IPS DF 6.9 (cell line): ENCODE results near the gene TFEC.
"Not testable (repeated sequence)": the region's sequence is repeated elsewhere in the genome, so short reads cannot be mapped to it uniquely, and the experiment has no call there.

ENCODE experiments used
- DNase-seq: peaks from one replicate; pipeline ENCODE4 v3.0.0-alpha.2; 2013; ENCODE audit warnings: low read depth, low spot score
- H3K27ac ChIP-seq: one replicate; pipeline ENCODE4 v1.5.1; 2013; ENCODE audit warnings: low read length, control low read depth
- H3K27me3 ChIP-seq: 2 replicates; pipeline ENCODE4 v1.6.1; 2013; ENCODE audit warnings: mild to moderate bottlenecking, low read length; ENCODE audit not compliant: control insufficient read depth, insufficient read depth
- H3K36me3 ChIP-seq: 2 replicates; pipeline ENCODE4 v1.6.1; 2013; ENCODE audit warnings: low read length; ENCODE audit not compliant: control insufficient read depth, insufficient read depth
- H3K4me1 ChIP-seq: 2 replicates; pipeline ENCODE4 v1.6.1; 2013; ENCODE audit warnings: low read length; ENCODE audit not compliant: control insufficient read depth, insufficient read depth
- H3K4me3 ChIP-seq: 2 replicates; pipeline ENCODE4 v1.5.1; 2013; ENCODE audit warnings: mild to moderate bottlenecking, low read length
- H3K9me3 ChIP-seq: 2 replicates; pipeline ENCODE4 v1.6.1; 2013; ENCODE audit warnings: low read length, inconsistent platforms; ENCODE audit not compliant: control insufficient read depth, insufficient read depth
- WGBS: extraction: QIAGEN DNeasy Blood & Tissue Kit; methylation state at CpG from one replicate; pipeline ENCODE4 v1.1.7; 2013; ENCODE audit warnings: mixed read lengths, missing lambda C conversion rate; ENCODE audit not compliant: insufficient read length, insufficient coverage; 5-methylcytosine and 5-hydroxymethylcytosine counted together

Gene TFEC

DNA sequence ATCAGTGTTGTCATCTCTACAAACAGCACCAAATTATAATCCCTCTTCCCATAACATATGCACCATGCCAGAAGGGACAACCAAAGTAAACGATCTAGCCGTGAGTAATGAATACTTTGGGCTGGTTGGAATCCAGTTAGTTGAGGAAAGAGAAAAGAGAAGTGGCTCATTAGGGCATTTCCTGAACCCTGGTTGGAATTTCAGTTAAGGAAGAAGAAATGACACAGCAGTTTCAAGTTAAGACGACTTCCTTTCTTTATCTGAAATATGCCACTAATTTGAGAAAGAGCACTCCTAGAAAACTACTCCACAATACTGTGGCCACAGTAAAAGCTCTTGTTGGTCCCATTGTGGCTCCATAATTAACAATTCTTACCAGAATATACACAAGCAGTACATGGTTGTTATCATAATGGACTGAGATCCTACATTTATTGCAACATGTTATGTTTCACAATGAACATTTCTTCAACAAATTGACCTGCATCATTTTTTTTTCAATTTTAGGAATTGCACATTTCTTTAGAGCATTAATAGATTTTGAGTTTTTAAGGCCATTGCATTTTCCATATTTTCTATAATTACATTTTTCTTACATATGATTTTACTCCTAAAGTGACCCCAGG is at the start of gene TFEC:
TFEC (minus strand) TSS at position 113 of the 626 bp plus-strand sequence. CDS start 46,322 bp downstream, outside the sequence.
- Histone ChIP-seq H3K9me3 (no peaks in the 10 kb centered on the region), H3K4me3 (no peak within 1 kb of the TSS), H3K27ac (no peak within 1 kb of the TSS), H3K27me3 (no peaks in the 10 kb centered on the region), H3K4me1 (no peaks in the 10 kb centered on the region), H3K36me3 (no peaks in the 10 kb centered on the region)
- no CpG with 5 or more reads among the region's 3 CpGs for WGBS
- DNase-seq: no peak

DNA sequence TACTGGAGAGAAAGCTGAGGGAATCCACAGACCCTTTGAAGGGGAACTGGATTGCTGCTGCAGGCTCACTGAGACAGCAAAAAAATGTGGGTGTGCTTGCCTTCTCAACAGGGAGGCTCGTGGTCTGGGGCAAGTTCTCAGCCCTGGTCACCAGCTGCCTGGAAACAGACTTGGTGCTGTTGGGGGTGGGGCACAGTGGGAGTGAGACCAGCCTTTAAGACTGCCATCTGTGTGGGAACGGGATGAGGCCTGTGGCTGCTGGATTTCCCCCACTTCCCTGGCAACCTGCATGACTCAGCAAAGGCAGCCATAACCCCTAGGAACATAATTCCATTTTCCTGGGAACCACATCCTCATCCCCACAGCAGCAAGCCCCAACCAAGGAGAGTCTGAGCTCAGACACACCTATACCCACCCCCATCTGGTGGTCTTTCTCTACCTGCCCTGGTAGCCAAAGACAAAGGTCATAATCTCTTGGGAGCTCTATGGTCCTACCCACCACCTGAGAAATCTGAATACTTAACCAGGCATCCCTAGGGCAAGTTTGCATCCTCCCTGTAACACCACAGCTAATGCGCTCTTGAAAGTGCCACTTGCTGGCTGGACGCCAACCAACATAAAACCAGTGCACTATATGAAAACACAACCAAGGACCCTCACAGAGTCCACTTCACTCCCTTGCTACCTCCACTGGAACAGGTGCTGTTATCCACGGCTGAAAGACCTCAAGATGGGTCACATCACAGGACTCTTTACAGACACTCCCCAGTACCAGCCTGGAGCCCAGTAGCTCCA is 45.0 kb upstream of the TFEC start:
- Histone ChIP-seq H3K4me3 (no peak overlapping the region), H3K4me1 (no peaks in the 10 kb centered on the region)
- no CpG with 5 or more reads among the region's 5 CpGs for WGBS

GRCh38 chr7:116071629-116072028 is 41.1 kb upstream of the TFEC start:
- H3K9me3 ChIP-seq: no peaks in the 10 kb centered on the region
- no peak overlapping the region for H3K4me3 ChIP-seq
- no peak overlapping the region for H3K27ac ChIP-seq
- H3K4me1 ChIP-seq: no peaks in the 10 kb centered on the region
- DNase-seq: no peak
- H3K36me3 ChIP-seq: no peaks in the 10 kb centered on the region
- no peaks in the 10 kb centered on the region for H3K27me3 ChIP-seq

More for the DNA sequence above, 45.0 kb upstream of the TFEC start:
- no peak overlapping the region for H3K27ac ChIP-seq
- no peaks in the 10 kb centered on the region for H3K27me3 ChIP-seq
- no peaks in the 10 kb centered on the region for H3K36me3 ChIP-seq
- H3K9me3 ChIP-seq: no peaks in the 10 kb centered on the region
- DNase-seq: no peak

GRCh38 chr7:116064179-116064578 is 33.6 kb upstream of the TFEC start:
- WGBS: no CpG with 5 or more reads among the region's 1 CpG
- H3K27ac ChIP-seq: no peak overlapping the region
- H3K9me3 ChIP-seq: no peaks in the 10 kb centered on the region
- H3K4me3 ChIP-seq: no peak overlapping the region
- no peaks in the 10 kb centered on the region for H3K4me1 ChIP-seq
- H3K27me3 ChIP-seq: no peaks in the 10 kb centered on the region
- no peak for DNase-seq
- H3K36me3 ChIP-seq: no peaks in the 10 kb centered on the region

DNA sequence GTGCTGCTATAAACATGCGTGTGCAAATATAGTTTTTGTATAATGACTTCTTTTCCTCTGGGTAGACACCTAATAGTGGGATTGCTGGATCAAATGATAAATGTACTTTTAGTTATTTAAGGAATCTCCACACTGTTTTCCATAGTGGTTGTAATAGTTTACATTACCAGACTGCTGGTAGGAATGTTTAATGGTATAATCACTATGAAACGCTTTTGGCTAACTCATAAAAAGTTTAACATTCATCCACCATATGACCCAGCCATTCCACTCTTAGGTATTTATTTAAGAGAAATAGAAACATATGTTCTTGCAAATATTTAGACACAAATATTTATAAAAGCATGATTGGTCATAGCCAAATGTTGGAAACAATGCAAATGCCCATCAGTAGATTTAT is 32.1 kb upstream of the TFEC start:
- Histone ChIP-seq H3K4me3 (no peak overlapping the region), H3K27me3 (no peaks in the 10 kb centered on the region), H3K27ac (no peak overlapping the region), H3K9me3 (no peaks in the 10 kb centered on the region), H3K4me1 (no peaks in the 10 kb centered on the region), H3K36me3 (no peaks in the 10 kb centered on the region)
- no peak for DNase-seq
- no CpG with 5 or more reads among the region's 2 CpGs for WGBS

DNA sequence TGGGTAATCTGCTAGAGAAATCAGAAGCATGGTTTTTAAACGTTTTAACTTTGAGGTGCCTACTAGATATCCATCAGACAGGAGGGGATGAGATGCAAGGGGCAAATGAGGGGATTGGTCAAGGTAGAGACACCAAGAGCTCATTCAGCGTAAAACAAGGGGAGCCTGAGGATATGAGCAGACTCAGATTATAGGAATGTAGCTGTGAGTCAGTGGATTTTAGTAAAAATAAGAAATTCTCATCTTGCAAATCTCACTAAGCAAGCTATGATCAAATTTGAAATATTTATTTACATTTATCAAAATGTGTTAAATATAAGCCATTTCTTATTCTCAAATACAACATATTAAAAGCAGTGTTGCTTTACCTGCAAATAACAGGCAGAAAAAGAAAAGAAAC is 21.4 kb upstream of the TFEC start:
- Histone ChIP-seq H3K27ac (no peak overlapping the region), H3K27me3 (no peaks in the 10 kb centered on the region), H3K4me3 (no peak overlapping the region), H3K9me3 (no peaks in the 10 kb centered on the region), H3K4me1 (no peaks in the 10 kb centered on the region), H3K36me3 (no peaks in the 10 kb centered on the region)
- WGBS: no CpG with 5 or more reads among the region's 2 CpGs
- no peak for DNase-seq

- H3K4me3 ChIP-seq, DNase-seq, H3K27ac ChIP-seq, H3K27me3 ChIP-seq, H3K36me3 ChIP-seq, H3K4me1 ChIP-seq, H3K9me3 ChIP-seq: not testable (repeated sequence)
- WGBS: no CpG with 5 or more reads among the region's 6 CpGs
These were observed 16.7 kb upstream of the TFEC start for GRCh38 chr7:116047261-116047660.

DNA sequence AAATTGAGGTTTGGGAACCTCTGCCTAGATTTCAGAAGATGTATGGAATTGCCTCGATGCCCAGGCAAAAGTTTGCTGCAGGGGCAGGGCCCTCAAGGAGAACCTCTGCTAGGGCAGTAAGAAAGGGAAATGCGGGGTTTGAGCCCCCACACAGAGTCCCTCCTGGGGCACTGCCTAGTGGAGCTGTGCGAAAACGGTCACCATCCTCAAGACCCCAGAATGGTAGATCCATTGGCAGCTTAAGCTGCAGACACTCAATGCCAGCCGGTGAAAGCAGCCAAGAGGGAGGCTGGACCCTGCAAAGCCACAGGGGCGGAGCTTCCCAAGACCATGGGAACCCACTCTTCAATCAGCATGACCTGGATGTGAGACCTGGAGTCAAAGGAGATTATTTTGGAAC is 15.0 kb upstream of the TFEC start:
- no CpG with 5 or more reads among the region's 6 CpGs for WGBS
- no peak for DNase-seq
- no peaks in the 10 kb centered on the region for H3K36me3 ChIP-seq
- no peaks in the 10 kb centered on the region for H3K9me3 ChIP-seq
- no peak overlapping the region for H3K4me3 ChIP-seq
- no peaks in the 10 kb centered on the region for H3K27me3 ChIP-seq
- H3K4me1 ChIP-seq: no peaks in the 10 kb centered on the region
- no peak overlapping the region for H3K27ac ChIP-seq

- Histone ChIP-seq H3K27ac (no peak overlapping the region), H3K27me3 (no peaks in the 10 kb centered on the region), H3K9me3 (no peaks in the 10 kb centered on the region), H3K4me3 (no peak overlapping the region), H3K36me3 (no peaks in the 10 kb centered on the region), H3K4me1 (no peaks in the 10 kb centered on the region)
- no peak for DNase-seq
- WGBS: no CpG with 5 or more reads among the region's 4 CpGs
These were observed 11.1 kb upstream of the TFEC start for GRCh38 chr7:116041615-116042014.

DNA sequence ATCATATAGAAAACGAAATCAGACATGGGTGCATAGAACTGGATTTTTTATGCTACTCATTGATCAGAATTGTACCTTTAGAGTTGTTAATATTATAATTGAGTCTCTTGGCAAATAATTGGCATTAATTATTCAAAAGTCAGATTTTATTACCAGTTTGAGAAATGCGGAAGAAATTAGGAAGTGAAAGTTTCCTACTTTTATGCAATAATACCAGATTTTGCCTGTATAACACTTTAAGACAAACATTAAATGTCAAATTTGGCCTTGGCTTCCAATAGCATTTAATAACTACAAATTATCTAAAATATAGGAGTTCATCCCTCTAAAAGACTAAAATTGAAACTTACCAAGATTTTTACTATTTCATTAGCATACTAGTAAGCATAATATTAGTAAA is 6.8 kb upstream of the TFEC start:
- Histone ChIP-seq H3K4me3 (no peak overlapping the region), H3K27me3 (no peaks in the 10 kb centered on the region), H3K4me1 (no peaks in the 10 kb centered on the region), H3K27ac (no peak overlapping the region), H3K36me3 (no peaks in the 10 kb centered on the region), H3K9me3 (no peaks in the 10 kb centered on the region)
- no CpG with 5 or more reads among the region's 2 CpGs for WGBS
- no peak for DNase-seq

DNA sequence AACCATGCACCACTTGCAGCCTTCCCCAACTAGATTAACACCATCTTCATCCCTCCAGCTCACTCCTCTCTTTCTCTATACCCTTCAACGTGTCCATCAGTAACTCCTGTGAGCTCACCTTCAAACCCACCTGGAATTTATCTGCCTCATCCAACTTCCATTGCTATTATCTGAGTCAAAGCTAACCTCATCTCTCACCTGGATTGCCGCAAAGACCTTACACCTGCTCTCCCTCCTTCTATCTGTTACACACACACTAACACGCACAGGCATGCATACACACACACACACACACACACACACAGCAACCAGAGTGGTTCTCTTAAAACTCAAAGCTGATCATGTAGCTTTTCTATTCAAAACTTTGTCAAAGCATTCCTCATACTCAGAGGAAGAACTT is 3.8 kb upstream of the TFEC start:
- H3K9me3 ChIP-seq: no peaks in the 10 kb centered on the region
- WGBS: no CpG with 5 or more reads among the region's 3 CpGs
- H3K4me3 ChIP-seq: no peak overlapping the region
- H3K4me1 ChIP-seq: no peaks in the 10 kb centered on the region
- H3K36me3 ChIP-seq: no peaks in the 10 kb centered on the region
- H3K27ac ChIP-seq: no peak overlapping the region
- DNase-seq: no peak
- H3K27me3 ChIP-seq: no peaks in the 10 kb centered on the region
